Right atrium auricular region (tissue), 2 donors: ENCODE measurements around the gene FAM133A. TPM values are rescaled to one million over a fixed set of nuclear protein-coding genes. Genes with fewer than 3 reads are reported as not detected.

Source experiments
- DNase-seq: peaks from one replicate; pipeline ENCODE4 v3.0.0-alpha.2; 2019; ENCODE audit warnings: low spot score
- H3K27ac ChIP-seq, 2 donors: fragments of 200-600 bp; sonication (generic); 1 replicate in 1 of 2; 2 replicates in 1 of 2; pipeline ENCODE4 v1.5.1; 2016 to 2019
- H3K27me3 ChIP-seq, 2 donors: fragments of 200-600 bp; sonication (generic); one replicate each; pipeline versions ENCODE4 v1.5.1 to v1.6.0; 2017 to 2019
- H3K36me3 ChIP-seq: fragments of 200-600 bp; sonication (generic); one replicate; pipeline ENCODE4 v1.5.1; 2016
- H3K4me1 ChIP-seq, 2 donors: fragments of 200-600 bp; sonication (generic); one replicate each; pipeline versions ENCODE4 v1.5.1 to v1.6.0; 2017 to 2019
- H3K4me3 ChIP-seq, 2 donors: fragments of 200-600 bp; sonication (generic); 1 replicate in 1 of 2; 2 replicates in 1 of 2; pipeline ENCODE4 v1.5.1; 2017 to 2019; ENCODE audit warnings: mild to moderate bottlenecking in 1 of 2, moderate library complexity in 1 of 2
- H3K9me3 ChIP-seq, 2 donors: fragments of 200-600 bp; sonication (generic); one replicate each; pipeline ENCODE4 v1.5.1; 2019
- CTCF ChIP-seq, 2 donors: fragments of 200-600 bp; sonication (generic); IDR thresholded peaks; one replicate each; pipeline ENCODE4 v1.5.1; 2019; ENCODE audit warnings: antibody characterized with exemption in 2 of 2
- total RNA-seq, 2 donors: library from RNA; depleted of rRNA; stranded (reverse); fragments of >200 nt; gene quantifications; one replicate each; pipeline ENCODE4 v1.1.0, GENCODE V29; 2016

The FAM133A gene
- total RNA-seq, 2 donors from 2014 or later, result 0.22 to 0.35 TPM

- Histone ChIP-seq H3K27me3 (no peaks in the 10 kb centered on the region), H3K9me3 (no peaks in the 10 kb centered on the region), H3K4me3 (no peak overlapping the region), H3K4me1 (no peaks in the 10 kb centered on the region), H3K27ac (no peak overlapping the region), H3K36me3 (no peaks in the 10 kb centered on the region)
- DNase-seq, result no peak
- no peak for TF ChIP-seq CTCF (IDR thresholded peaks at IDR 0.05)
Measured at GRCh38 chrX:93695981-93696380, 22.0 kb downstream of the FAM133A start.

- Histone ChIP-seq H3K4me1 (no peaks in the 10 kb centered on the region), H3K4me3 (no peak overlapping the region), H3K27me3 (no peaks in the 10 kb centered on the region), H3K36me3 (no peaks in the 10 kb centered on the region), H3K27ac (no peak overlapping the region), H3K9me3 (no peaks in the 10 kb centered on the region)
- TF ChIP-seq CTCF (IDR thresholded peaks at IDR 0.05), result no peak
- no peak for DNase-seq
Measured at GRCh38 chrX:93703701-93704100, 29.7 kb downstream of the FAM133A start.

- no peak for DNase-seq
- Histone ChIP-seq H3K27ac (no peak overlapping the region), H3K9me3 (no peaks in the 10 kb centered on the region), H3K36me3 (no peaks in the 10 kb centered on the region), H3K4me1 (no peaks in the 10 kb centered on the region), H3K27me3 (no peaks in the 10 kb centered on the region), H3K4me3 (no peak overlapping the region)
- TF ChIP-seq CTCF (IDR thresholded peaks at IDR 0.05), result no peak
Measured at GRCh38 chrX:93711076-93711475, 37.1 kb downstream of the FAM133A start.

- DNase-seq, result no peak
- no peak for TF ChIP-seq CTCF (IDR thresholded peaks at IDR 0.05)
- no peaks in the 10 kb centered on the region for H3K4me1 ChIP-seq
- H3K9me3 ChIP-seq, result no peaks in the 10 kb centered on the region
- no peak overlapping the region for H3K27ac ChIP-seq
- no peaks in the 10 kb centered on the region for H3K27me3 ChIP-seq
- no peak overlapping the region for H3K4me3 ChIP-seq
- no peaks in the 10 kb centered on the region for H3K36me3 ChIP-seq
Measured at GRCh38 chrX:93741811-93742210, 67.8 kb downstream of the FAM133A start.

GRCh38 chrX:93760163-93760562 is 86.2 kb downstream of the FAM133A start:
- no peaks in the 10 kb centered on the region for H3K27me3 ChIP-seq
- no peak for DNase-seq
- H3K36me3 ChIP-seq, result no peaks in the 10 kb centered on the region
- H3K27ac ChIP-seq, result no peak overlapping the region
- TF ChIP-seq CTCF (IDR thresholded peaks at IDR 0.05), result no peak
- no peaks in the 10 kb centered on the region for H3K9me3 ChIP-seq
- no peaks in the 10 kb centered on the region for H3K4me1 ChIP-seq
- H3K4me3 ChIP-seq, result no peak overlapping the region

Other genes with a start within 250 kb of the FAM133A start
- gene NAP1L3, start 628 bp upstream of the FAM133A start, total RNA-seq, result 1 to 10 TPM; 7.3 to 7.5 TPM